ENCODE results near the gene UBASH3A. TPM values are rescaled to one million over a fixed set of nuclear protein-coding genes. Genes with fewer than 3 reads are reported as not detected.
A peak's percentile ranks its signal among the peaks of the same experiment; 100 is the strongest.

The UBASH3A gene
- total RNA-seq, 2 experiments from 2014 or later = 59.7 to 60.8 TPM

DNA sequence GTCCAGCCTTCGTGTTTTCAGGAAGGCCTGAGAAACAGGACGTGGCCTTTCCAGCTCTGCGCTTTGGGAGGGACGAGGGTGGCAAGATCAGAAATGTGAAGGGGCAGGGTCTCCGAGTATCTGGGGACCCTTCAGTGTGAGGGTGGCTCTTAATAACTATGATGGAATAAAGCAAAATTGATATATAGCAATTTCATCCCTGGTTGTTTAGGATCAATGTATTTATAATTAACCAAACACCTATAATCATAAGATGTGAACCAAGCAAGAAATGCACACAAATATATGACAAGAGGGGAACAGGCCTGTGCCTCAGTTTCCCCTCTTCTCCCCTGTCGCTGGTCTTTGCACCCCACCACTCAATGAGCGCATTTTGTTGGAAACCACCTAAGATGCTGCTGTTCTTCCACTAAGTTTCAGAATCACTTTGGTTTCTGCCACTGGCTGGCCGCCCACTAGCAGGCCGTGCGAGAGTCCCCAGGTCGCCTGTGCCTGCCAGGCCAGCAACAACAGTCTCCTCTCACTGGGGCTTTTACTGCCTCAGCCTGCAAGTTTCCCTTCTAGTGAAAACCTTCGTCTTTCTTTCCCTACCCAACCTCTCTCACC, 36.6 kb downstream of the UBASH3A start:
- H3K9me3 Mint-ChIP-seq = no peaks in the 10 kb centered on the region
- H3K9me3 ChIP-seq (ENCODE audit: control insufficient read depth in 1 of 2, insufficient read depth in 1 of 2, low read length in 2 of 2) = no peaks in the 10 kb centered on the region
- H3K27ac ChIP-seq (ENCODE audit: low read depth in 1 of 2, low read length in 2 of 2) = no peak overlapping the region
- H3K36me3 ChIP-seq (ENCODE audit: insufficient read depth, low read length) = peaks cover 96% of the 10 kb centered on the region
- H3K27me3 Mint-ChIP-seq = no peaks in the 10 kb centered on the region
- H3K27ac Mint-ChIP-seq = peak overlapping the region; percentile 76
- POLR2A ChIA-PET = interaction anchor here (1.3 kb wide), 1 partner anchor 37 kb away, joined by 3 read pairs; the partner anchor contains the start of gene UBASH3A
- no peak overlapping the region for H3K4me3 Mint-ChIP-seq
- ATAC-seq (ENCODE audit: poor library complexity) = no peak
- no peak for DNase-seq
- H3K4me1 ChIP-seq (ENCODE audit: insufficient read depth, low read length) = peaks cover 24% of the 10 kb centered on the region
- no peak overlapping the region for H3K4me3 ChIP-seq (ENCODE audit: low read length)
- no peaks in the 10 kb centered on the region for H3K27me3 ChIP-seq (ENCODE audit: control insufficient read depth in 1 of 2, insufficient read depth in 2 of 2, low read length in 2 of 2)
- CTCF ChIA-PET = no interaction called here
- intact Hi-C loops (cut with DNase I, micrococcal nuclease) = no loop called here
- TF ChIP-seq, protein P1, sequence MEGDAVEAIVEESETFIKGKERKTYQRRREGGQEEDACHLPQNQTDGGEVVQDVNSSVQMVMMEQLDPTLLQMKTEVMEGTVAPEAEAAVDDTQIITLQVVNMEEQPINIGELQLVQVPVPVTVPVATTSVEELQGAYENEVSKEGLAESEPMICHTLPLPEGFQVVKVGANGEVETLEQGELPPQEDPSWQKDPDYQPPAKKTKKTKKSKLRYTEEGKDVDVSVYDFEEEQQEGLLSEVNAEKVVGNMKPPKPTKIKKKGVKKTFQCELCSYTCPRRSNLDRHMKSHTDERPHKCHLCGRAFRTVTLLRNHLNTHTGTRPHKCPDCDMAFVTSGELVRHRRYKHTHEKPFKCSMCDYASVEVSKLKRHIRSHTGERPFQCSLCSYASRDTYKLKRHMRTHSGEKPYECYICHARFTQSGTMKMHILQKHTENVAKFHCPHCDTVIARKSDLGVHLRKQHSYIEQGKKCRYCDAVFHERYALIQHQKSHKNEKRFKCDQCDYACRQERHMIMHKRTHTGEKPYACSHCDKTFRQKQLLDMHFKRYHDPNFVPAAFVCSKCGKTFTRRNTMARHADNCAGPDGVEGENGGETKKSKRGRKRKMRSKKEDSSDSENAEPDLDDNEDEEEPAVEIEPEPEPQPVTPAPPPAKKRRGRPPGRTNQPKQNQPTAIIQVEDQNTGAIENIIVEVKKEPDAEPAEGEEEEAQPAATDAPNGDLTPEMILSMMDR (IDR thresholded peaks at IDR 0.05) = no peak
- peaks cover 99% of the 10 kb centered on the region for H3K36me3 Mint-ChIP-seq (ENCODE audit: low read depth)
- peaks cover 46% of the 10 kb centered on the region for H3K4me1 Mint-ChIP-seq (ENCODE audit: low read depth)

- Mint-ChIP-seq H3K4me3 (no peak overlapping the region), H3K9me3 (no peaks in the 10 kb centered on the region), H3K4me1 (ENCODE audit: low read depth) (peaks cover 38% of the 10 kb centered on the region), H3K27ac (peak overlapping the region; percentile 63), H3K27me3 (no peaks in the 10 kb centered on the region), H3K36me3 (ENCODE audit: low read depth) (peaks cover 99% of the 10 kb centered on the region)
- H3K27me3 ChIP-seq (ENCODE audit: control insufficient read depth in 1 of 2, insufficient read depth in 2 of 2, low read length in 2 of 2) = no peaks in the 10 kb centered on the region
- no peak overlapping the region for H3K27ac ChIP-seq (ENCODE audit: low read depth in 1 of 2, low read length in 2 of 2)
- no peak overlapping the region for H3K4me3 ChIP-seq (ENCODE audit: low read length)
- H3K36me3 ChIP-seq (ENCODE audit: insufficient read depth, low read length) = peaks cover 84% of the 10 kb centered on the region
- no peaks in the 10 kb centered on the region for H3K9me3 ChIP-seq (ENCODE audit: control insufficient read depth in 1 of 2, insufficient read depth in 1 of 2, low read length in 2 of 2)
- ChIA-PET CTCF (no interaction called here), POLR2A (interaction anchor here (1.2 to 1.9 kb wide), 3 partner anchors 17 to 49 kb away, joined by 3 to 6 read pairs (median 4); no protein-coding TSS in a partner anchor)
- DNase-seq (no peak), ATAC-seq (ENCODE audit: poor library complexity) (no peak)
- intact Hi-C loops (cut with DNase I, micrococcal nuclease) = no loop called here
- TF ChIP-seq, protein P1 (IDR thresholded peaks at IDR 0.05) = no peak
- peaks cover 19% of the 10 kb centered on the region for H3K4me1 ChIP-seq (ENCODE audit: insufficient read depth, low read length)
These were observed 38.3 kb downstream of the UBASH3A start for GRCh38 chr21:42441963-42442362.

DNA sequence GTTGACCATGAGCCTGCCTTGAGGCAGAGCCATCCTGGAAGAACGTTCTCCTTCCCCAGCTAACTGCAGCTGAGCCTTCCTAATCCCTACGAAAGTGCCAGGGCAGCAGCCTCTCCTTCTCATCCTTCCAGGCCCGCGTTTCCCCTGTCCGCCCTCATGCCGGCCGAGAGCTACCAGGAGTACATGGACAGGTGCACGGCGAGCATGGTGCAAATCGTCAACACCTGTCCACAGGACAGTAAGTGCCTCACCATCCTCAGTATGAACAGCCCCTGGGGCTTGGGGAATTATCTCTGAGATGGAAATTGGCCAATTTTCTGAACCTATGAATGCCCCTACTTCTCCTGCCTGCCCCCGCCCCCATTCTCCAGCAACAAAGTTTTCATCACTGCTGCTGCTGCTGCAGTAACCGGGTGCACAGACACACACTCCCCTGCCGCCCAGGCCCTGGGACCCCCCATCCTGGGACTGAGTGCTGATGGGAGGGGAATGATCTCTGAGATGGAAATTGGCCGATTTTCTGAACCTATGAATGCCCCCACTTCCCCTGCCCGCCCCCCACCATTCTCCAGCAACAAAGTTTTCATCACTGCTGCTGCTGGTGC, 39.6 kb downstream of the UBASH3A start:
- Histone ChIP-seq H3K36me3 (ENCODE audit: insufficient read depth, low read length) (peaks cover 84% of the 10 kb centered on the region), H3K4me3 (ENCODE audit: low read length) (no peak overlapping the region), H3K27me3 (ENCODE audit: control insufficient read depth in 1 of 2, insufficient read depth in 2 of 2, low read length in 2 of 2) (no peaks in the 10 kb centered on the region), H3K9me3 (ENCODE audit: control insufficient read depth in 1 of 2, insufficient read depth in 1 of 2, low read length in 2 of 2) (no peaks in the 10 kb centered on the region), H3K4me1 (ENCODE audit: insufficient read depth, low read length) (peaks cover 16% of the 10 kb centered on the region), H3K27ac (ENCODE audit: low read depth in 1 of 2, low read length in 2 of 2) (no peak overlapping the region)
- no peak for ATAC-seq (ENCODE audit: poor library complexity)
- Mint-ChIP-seq H3K4me3 (no peak overlapping the region), H3K27me3 (no peaks in the 10 kb centered on the region), H3K4me1 (ENCODE audit: low read depth) (peaks cover 39% of the 10 kb centered on the region), H3K36me3 (ENCODE audit: low read depth) (peaks cover 99% of the 10 kb centered on the region), H3K9me3 (no peaks in the 10 kb centered on the region), H3K27ac (peak overlapping the region; percentile 30)
- DNase-seq = no peak
- TF ChIP-seq, protein P1 (IDR thresholded peaks at IDR 0.05) = no peak
- ChIA-PET CTCF (no interaction called here), POLR2A (no interaction called here)
- intact Hi-C loops (cut with DNase I, micrococcal nuclease) = no loop called here

Measured in CD4-positive, alpha-beta T cell (primary cell).